Measurements from ENCODE around the gene TCF19.
"Not testable (repeated sequence)": the region's sequence is repeated elsewhere in the genome, so short reads cannot be mapped to it uniquely, and the experiment has no call there.

Gene TCF19

DNA sequence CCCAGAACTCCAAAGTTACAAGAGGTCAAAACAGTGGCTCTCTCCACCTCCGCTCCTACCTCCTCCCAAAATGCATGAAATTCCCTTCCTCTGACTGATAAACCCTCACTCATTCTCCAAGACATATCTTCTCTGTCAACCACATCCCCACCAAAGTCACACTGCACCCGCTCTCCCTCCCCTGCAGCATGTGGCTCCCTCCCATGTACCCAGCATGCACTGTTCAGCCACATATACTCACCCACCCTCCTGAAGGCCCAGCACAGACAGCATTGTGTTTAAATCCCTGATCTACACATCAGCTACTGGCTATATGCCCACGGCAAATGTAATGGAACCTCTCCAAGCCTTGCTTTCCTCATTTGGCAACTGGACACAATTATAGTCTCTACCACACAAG is 17.6 kb downstream of the TCF19 start:
- DNase-seq (ENCODE audit: extremely low spot score, insufficient read length, low read depth) (no peak), FAIRE-seq (no peak)

GRCh38 chr6:31178143-31179041 is 20.0 kb downstream of the TCF19 start:
- DNase-seq (ENCODE audit: extremely low spot score, insufficient read length, low read depth) (no peak), FAIRE-seq (peak; percentile 78)

- DNase-seq (ENCODE audit: extremely low spot score, insufficient read length, low read depth) (no peak), FAIRE-seq (no peak)
Observed at GRCh38 chr6:31179042-31179386, 20.6 kb downstream of the TCF19 start.

GRCh38 chr6:31179896-31180295 is 21.5 kb downstream of the TCF19 start:
- DNase-seq (ENCODE audit: extremely low spot score, insufficient read length, low read depth) (no peak), FAIRE-seq (no peak)

GRCh38 chr6:31180500-31180899 is 22.1 kb downstream of the TCF19 start:
- FAIRE-seq (peak; percentile 69), DNase-seq (ENCODE audit: extremely low spot score, insufficient read length, low read depth) (peak; percentile 54)

DNA sequence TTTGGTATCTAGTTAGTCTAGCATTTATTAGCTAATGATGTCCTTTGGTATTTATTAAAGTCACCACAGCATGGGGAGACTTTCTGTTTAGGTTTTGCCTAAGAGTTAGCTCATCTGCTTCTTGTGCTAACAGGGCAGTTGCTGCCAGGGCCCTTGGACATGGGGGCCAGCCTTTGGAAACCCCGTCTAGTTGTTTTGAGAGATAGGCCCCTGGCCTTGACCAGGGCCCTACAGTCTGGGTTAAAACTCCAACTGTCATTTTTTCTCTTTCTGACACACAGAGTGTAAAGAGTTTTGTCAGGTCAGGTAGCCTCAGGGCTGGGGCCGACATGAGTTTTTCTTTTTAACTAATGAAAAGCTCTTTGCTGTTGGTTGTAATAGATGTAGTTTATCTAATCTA is 24.9 kb downstream of the TCF19 start:
- not testable (repeated sequence) for DNase-seq (ENCODE audit: extremely low spot score, insufficient read length, low read depth); FAIRE-seq

- FAIRE-seq; DNase-seq (ENCODE audit: extremely low spot score, insufficient read length, low read depth): not testable (repeated sequence)
Observed at GRCh38 chr6:31183859-31184258, 25.5 kb downstream of the TCF19 start.

DNA sequence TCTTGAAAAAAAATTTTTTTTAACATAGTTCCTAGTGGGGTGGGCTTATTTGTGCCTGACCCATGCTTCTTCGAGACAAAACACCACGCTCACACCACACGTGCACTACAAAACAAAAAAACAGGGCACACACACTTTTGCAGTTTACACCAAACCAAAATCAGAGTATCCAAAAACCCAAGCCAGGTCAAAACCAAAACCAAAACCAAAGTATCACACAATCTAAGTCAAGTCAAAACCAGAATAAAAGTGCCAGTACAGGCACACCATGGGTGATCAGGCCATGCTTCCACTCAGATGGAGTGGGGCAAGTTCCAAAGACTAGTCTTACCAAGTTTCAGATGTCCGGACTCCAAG is 27.3 kb downstream of the TCF19 start:
- DNase-seq (ENCODE audit: extremely low spot score, insufficient read length, low read depth), result not testable (repeated sequence)
- peak; percentile 9 for FAIRE-seq

DNA sequence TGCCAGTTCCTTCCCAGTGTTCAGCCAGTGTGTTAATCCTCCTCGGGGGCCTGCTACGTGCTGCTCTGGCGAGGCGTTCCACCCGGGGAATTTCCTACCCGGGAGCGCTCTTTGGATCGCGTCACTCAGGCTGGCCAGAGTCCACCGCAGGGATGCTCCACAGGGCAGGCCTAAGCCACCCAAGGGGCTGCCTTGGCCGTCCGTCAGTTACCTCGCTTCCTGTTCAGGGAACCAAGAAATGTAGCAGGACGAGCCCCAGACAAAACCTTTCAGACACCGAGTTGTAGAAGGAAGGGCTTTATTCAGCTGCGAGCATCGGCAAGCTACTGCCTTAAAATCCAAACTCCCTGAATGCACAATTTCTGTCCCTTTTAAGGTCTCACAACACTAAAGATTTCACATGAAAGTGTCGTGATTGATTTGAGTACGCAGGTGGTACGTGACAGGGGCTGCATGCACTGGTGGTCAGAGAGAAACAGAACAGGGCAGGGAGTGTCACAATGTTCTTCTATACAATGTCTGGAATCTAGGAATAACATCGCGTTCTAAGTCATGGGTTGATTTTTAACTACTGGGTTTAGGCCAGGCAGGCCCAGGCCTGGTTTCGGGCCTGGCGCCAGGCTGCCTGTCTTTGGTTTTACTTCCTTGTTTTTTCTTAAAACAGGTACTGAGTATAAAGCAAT is 27.8 kb downstream of the TCF19 start:
- FAIRE-seq (peak; percentile 78), DNase-seq (ENCODE audit: extremely low spot score, insufficient read length, low read depth) (no peak)

GRCh38 chr6:31187780-31188194 is 29.4 kb downstream of the TCF19 start:
- no peak for FAIRE-seq

GRCh38 chr6:31189223-31189622 is 30.8 kb downstream of the TCF19 start:
- DNase-seq (ENCODE audit: extremely low spot score, insufficient read length, low read depth); FAIRE-seq: not testable (repeated sequence)

More at GRCh38 chr6:31187780-31188194, 29.4 kb downstream of the TCF19 start:
- no peak for DNase-seq (ENCODE audit: extremely low spot score, insufficient read length, low read depth)

DNA sequence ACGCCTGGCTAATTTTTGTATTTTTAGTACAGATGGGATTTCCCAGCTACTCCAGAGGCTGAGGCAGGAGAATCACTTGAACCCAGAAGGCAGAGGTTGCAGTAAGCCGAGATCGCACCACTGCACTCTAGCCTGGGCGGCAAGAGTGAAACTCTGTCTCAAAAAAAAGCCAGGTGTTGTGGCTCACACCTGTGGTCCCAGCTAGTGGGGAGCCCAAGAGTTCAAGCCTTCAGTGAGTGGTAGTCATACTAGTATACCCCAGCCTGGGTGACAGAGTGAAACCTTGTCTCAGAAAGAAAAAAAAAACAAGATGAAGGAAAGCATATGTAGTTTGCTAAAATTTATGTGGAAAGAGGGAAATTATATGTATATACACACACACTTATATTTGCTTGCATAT is 32.1 kb downstream of the TCF19 start:
- FAIRE-seq (peak; percentile 36), DNase-seq (ENCODE audit: extremely low spot score, insufficient read length, low read depth) (no peak)

GRCh38 chr6:31192431-31193105 is 34.2 kb downstream of the TCF19 start:
- FAIRE-seq, result peak; percentile 81
- DNase-seq (ENCODE audit: extremely low spot score, insufficient read length, low read depth), result not testable (repeated sequence)

- no peak for FAIRE-seq
- no peak for DNase-seq (ENCODE audit: extremely low spot score, insufficient read length, low read depth)
Observed at GRCh38 chr6:31193206-31193605, 34.8 kb downstream of the TCF19 start.

- DNase-seq (ENCODE audit: extremely low spot score, insufficient read length, low read depth) (no peak), FAIRE-seq (no peak)
Observed at GRCh38 chr6:31194061-31194834, 35.9 kb downstream of the TCF19 start.

DNA sequence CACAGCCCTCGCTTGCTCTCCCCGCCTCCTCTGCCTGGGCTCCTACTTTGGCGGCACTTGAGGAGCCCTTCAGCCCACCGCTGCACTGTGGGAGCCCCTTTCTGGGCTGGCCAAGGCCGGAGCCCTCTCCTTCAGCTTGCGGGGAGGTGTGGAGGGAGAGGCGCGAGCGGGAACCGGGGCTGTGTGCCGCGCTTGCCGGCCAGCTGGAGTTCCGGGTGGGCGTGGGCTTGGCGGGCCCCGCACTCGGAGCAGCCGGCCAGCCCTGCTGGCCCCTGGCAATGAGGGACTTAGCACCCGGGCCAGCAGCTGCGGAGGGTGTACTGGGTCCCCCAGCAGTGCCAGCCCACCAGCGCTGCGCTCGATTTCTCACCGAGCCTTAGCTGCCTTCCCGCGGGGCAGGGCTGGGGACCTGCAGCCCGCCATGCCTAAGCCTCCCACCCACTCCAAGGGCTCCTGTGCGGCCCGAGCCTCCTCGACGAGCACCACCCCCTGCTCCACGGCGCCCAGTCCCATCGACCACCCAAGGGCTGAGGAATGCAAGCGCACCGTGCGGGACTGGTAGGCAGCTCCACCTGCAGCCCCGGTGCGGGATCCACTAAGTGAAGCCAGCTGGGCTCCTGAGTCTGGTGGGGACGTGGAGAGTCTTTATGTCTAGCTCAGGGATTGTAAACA is 37.1 kb downstream of the TCF19 start:
- not testable (repeated sequence) for FAIRE-seq

DNA sequence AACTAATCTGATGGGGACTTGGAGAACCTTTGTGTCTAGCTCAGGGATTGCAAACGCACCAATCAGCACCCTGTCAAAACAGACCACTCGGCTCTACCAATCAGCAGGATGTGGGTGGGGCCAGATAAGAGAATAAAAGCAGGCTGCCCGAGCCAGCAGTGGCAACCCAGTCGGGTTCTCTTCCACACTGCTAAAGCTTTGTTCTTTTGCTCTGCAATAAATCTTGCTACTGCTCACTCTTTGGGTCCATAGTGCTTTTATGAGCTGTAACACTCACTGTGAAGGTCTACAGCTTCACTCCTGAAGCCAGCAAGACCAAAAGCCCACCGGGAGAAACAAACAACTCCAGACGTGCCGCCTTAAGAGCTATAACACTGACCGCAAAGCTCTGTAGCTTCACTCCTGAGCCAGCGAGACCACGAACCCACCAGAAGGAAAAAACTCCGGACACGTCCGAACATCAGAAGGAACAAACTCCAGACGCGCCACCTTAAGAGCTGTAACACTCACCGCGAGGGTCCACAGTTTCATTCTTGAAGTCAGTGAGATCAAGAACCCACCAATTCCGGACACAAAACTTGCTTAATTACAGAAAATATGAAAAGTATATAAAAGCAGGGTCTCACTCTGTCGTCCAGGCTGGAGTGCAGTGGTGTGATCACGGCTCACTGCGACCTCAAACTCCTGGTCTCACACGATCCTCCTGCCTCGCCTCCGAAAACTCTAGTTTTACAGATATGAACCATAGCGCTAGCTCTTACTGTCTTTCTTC is 38.0 kb downstream of the TCF19 start:
- not testable (repeated sequence) for FAIRE-seq; DNase-seq (ENCODE audit: extremely low spot score, insufficient read length, low read depth)

More for the DNA sequence above, 37.1 kb downstream of the TCF19 start:
- DNase-seq (ENCODE audit: extremely low spot score, insufficient read length, low read depth), result not testable (repeated sequence)

GRCh38 chr6:31197559-31198305 is 39.3 kb downstream of the TCF19 start:
- peak; percentile 96 for FAIRE-seq

More at GRCh38 chr6:31197559-31198305, 39.3 kb downstream of the TCF19 start:
- no peak for DNase-seq (ENCODE audit: extremely low spot score, insufficient read length, low read depth)

Measured in GM18507 (cell line).